NT2/D1 (cell line): ENCODE data around the gene SLC7A14.

ENCODE experiments used
- SUZ12 ChIP-seq: IDR thresholded peaks from 2 replicates; pipeline ENCODE4 v1.6.1; 2011; ENCODE audit not compliant: insufficient read length, insufficient read depth; ENCODE audit errors: extremely low read depth
- YY1 ChIP-seq: IDR thresholded peaks from 2 replicates; pipeline ENCODE4 v1.6.1; 2011; ENCODE audit not compliant: insufficient read length, insufficient read depth
- ZNF274 ChIP-seq: IDR thresholded peaks from 2 replicates; pipeline ENCODE4 v1.6.1; 2011; ENCODE audit warnings: mild to moderate bottlenecking, low read depth, low read length

- TF ChIP-seq ZNF274, result no peak
- no peak for TF ChIP-seq SUZ12
- TF ChIP-seq YY1, result no peak
Measured at GRCh38 chr3:170448584-170448983, 137.3 kb downstream of the SLC7A14 start.
